Measurements from ENCODE around the gene LY86.
"Not testable (repeated sequence)": the region's sequence is repeated elsewhere in the genome, so short reads cannot be mapped to it uniquely, and the experiment has no call there.

LY86 gene

GRCh38 chr6:6595952-6596351 lies 7.4 kb downstream of the LY86 start:
- DNase-seq (ENCODE audit: low read depth in 3 of 3, low spot score in 1 of 3) = no peak

- no peak for DNase-seq (ENCODE audit: low read depth in 3 of 3, low spot score in 1 of 3)
Observed at GRCh38 chr6:6596529-6597328, 8.2 kb downstream of the LY86 start.

GRCh38 chr6:6597682-6598081 lies 9.2 kb downstream of the LY86 start:
- no peak for DNase-seq (ENCODE audit: low read depth in 3 of 3, low spot score in 1 of 3)

GRCh38 chr6:6599468-6599873 lies 11.0 kb downstream of the LY86 start:
- no peak for DNase-seq (ENCODE audit: low read depth in 3 of 3, low spot score in 1 of 3)

GRCh38 chr6:6600875-6601274 lies 12.4 kb downstream of the LY86 start:
- no peak for DNase-seq (ENCODE audit: low read depth in 3 of 3, low spot score in 1 of 3)

- no peak for DNase-seq (ENCODE audit: low read depth in 3 of 3, low spot score in 1 of 3)
Observed at GRCh38 chr6:6602262-6602661, 13.7 kb downstream of the LY86 start.

- DNase-seq (ENCODE audit: low read depth in 3 of 3, low spot score in 1 of 3) = no peak
Observed at GRCh38 chr6:6603317-6603716, 14.8 kb downstream of the LY86 start.

GRCh38 chr6:6604015-6604414 lies 15.5 kb downstream of the LY86 start:
- no peak for DNase-seq (ENCODE audit: low read depth in 3 of 3, low spot score in 1 of 3)

- no peak for DNase-seq (ENCODE audit: low read depth in 3 of 3, low spot score in 1 of 3)
Observed at GRCh38 chr6:6604566-6604965, 16.0 kb downstream of the LY86 start.

GRCh38 chr6:6605873-6606272 lies 17.4 kb downstream of the LY86 start:
- DNase-seq (ENCODE audit: low read depth in 3 of 3, low spot score in 1 of 3) = no peak

- DNase-seq (ENCODE audit: low read depth in 3 of 3, low spot score in 1 of 3) = not testable (repeated sequence)
Observed at GRCh38 chr6:6606391-6607030, 18.0 kb downstream of the LY86 start.

- DNase-seq (ENCODE audit: low read depth in 3 of 3, low spot score in 1 of 3) = no peak
Observed at GRCh38 chr6:6609450-6609849, 20.9 kb downstream of the LY86 start.

GRCh38 chr6:6610031-6610591 lies 21.6 kb downstream of the LY86 start:
- no peak for DNase-seq (ENCODE audit: low read depth in 3 of 3, low spot score in 1 of 3)

- DNase-seq (ENCODE audit: low read depth in 3 of 3, low spot score in 1 of 3) = no peak
Observed at GRCh38 chr6:6611486-6611885, 23.0 kb downstream of the LY86 start.

GRCh38 chr6:6612308-6612707 lies 23.8 kb downstream of the LY86 start:
- DNase-seq (ENCODE audit: low read depth in 3 of 3, low spot score in 1 of 3) = no peak

GRCh38 chr6:6613103-6613718 lies 24.7 kb downstream of the LY86 start:
- DNase-seq (ENCODE audit: low read depth in 3 of 3, low spot score in 1 of 3) = not testable (repeated sequence)

- no peak for DNase-seq (ENCODE audit: low read depth in 3 of 3, low spot score in 1 of 3)
Observed at GRCh38 chr6:6614096-6614982, 25.8 kb downstream of the LY86 start.

GRCh38 chr6:6614983-6615349 lies 26.4 kb downstream of the LY86 start:
- DNase-seq (ENCODE audit: low read depth in 3 of 3, low spot score in 1 of 3) = no peak

- no peak for DNase-seq (ENCODE audit: low read depth in 3 of 3, low spot score in 1 of 3)
Observed at GRCh38 chr6:6616656-6617055, 28.1 kb downstream of the LY86 start.

- DNase-seq (ENCODE audit: low read depth in 3 of 3, low spot score in 1 of 3) = no peak
Observed at GRCh38 chr6:6619021-6619794, 30.7 kb downstream of the LY86 start.

Data from stimulated activated CD4-positive, alpha-beta T cell treated with anti-CD3 and anti-CD28 coated beads, TNF-alpha, amount 100 ng/mL, for 1 hour (primary cell).